MG63 (cell line): ENCODE measurements around the gene TNFSF10. TPM values are rescaled to one million over a fixed set of nuclear protein-coding genes. Genes with fewer than 3 reads are reported as not detected.

Experiments
- DNase-seq: peaks from one replicate; pipeline ENCODE4 v3.0.0-alpha.2; 2020
- H3K27me3 ChIP-seq: fragments of 250-450 bp; sonication (Bioruptor Pico); 2 replicates; pipeline ENCODE4 v1.5.1; 2020; ENCODE audit warnings: mild to moderate bottlenecking, moderate library complexity
- H3K36me3 ChIP-seq: fragments of 250-450 bp; sonication (Bioruptor Pico); 2 replicates; pipeline ENCODE4 v1.5.1; 2020; ENCODE audit warnings: mild to moderate bottlenecking, moderate library complexity
- H3K4me3 ChIP-seq: fragments of 250-450 bp; sonication (Bioruptor Pico); 2 replicates; pipeline ENCODE4 v1.5.1; 2020; ENCODE audit warnings: mild to moderate bottlenecking, moderate library complexity
- H3K9me3 ChIP-seq: fragments of 250-450 bp; sonication (Bioruptor Pico); 2 replicates; pipeline ENCODE4 v1.5.1; 2020; ENCODE audit warnings: mild to moderate bottlenecking, moderate library complexity
- total RNA-seq: library from RNA; depleted of rRNA; stranded (reverse); fragments of >200 nt; shearing (Covaris generic); gene quantifications from 2 replicates; pipeline ENCODE4 v1.2.3, GENCODE V29; 2014; ENCODE audit warnings: low replicate concordance

The TNFSF10 gene
- total RNA-seq, 1 experiment from 2014 or later = not detected

DNA sequence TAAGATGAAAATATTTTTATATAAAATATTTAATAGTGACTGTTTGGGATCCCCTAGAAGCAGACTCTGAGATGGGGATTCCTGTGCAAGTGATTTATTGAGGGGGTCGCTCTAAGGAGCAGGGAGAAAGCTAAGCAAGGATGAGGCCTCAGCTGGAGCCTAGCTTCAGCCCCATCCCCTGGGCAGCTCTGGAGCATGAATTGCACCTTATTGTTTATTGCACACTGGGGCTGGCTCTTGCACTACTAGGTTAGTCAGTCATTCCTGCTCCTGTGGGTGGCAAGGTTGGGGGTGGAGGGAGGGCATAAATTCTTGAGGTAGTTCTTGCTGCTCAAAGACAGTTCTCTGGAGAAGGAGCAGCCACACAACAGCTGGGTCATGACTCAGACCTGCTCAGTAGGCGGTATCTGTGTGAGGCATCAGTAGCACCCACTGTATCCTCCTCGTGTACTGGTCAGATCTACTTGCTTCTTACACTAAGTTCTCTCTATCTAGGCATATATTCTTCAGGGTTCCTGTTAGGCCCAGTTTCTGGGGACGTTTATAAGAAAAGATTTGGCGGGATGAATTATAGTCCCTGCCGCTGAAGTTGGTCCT, 27.2 kb upstream of the TNFSF10 start:
- Histone ChIP-seq H3K27me3 (no peaks in the 10 kb centered on the region), H3K36me3 (no peaks in the 10 kb centered on the region), H3K9me3 (no peaks in the 10 kb centered on the region), H3K4me3 (no peak overlapping the region)
- DNase-seq = peak; percentile 95

DNA sequence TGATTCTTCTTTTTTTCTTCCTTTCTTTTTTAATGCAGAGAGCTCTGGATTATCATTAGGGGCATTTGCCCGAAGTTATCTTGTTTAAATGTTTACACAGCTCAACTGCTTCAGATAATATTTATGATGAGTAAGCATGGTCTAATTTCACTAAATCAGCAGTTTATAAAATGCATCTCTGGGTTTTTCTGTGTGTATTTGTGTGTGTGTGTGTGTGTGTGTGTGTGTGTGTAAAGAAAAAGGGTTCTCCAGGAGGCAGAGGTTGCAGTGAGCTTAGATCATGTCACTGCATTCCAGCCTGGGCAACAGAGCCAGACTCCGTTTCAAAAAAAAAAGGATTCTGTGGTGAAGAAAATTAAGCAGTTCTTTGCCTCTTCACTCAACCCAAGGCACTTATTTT, 25.9 kb upstream of the TNFSF10 start:
- H3K4me3 ChIP-seq = no peak overlapping the region
- H3K27me3 ChIP-seq = no peaks in the 10 kb centered on the region
- no peak for DNase-seq
- H3K9me3 ChIP-seq = no peaks in the 10 kb centered on the region
- no peaks in the 10 kb centered on the region for H3K36me3 ChIP-seq

DNA sequence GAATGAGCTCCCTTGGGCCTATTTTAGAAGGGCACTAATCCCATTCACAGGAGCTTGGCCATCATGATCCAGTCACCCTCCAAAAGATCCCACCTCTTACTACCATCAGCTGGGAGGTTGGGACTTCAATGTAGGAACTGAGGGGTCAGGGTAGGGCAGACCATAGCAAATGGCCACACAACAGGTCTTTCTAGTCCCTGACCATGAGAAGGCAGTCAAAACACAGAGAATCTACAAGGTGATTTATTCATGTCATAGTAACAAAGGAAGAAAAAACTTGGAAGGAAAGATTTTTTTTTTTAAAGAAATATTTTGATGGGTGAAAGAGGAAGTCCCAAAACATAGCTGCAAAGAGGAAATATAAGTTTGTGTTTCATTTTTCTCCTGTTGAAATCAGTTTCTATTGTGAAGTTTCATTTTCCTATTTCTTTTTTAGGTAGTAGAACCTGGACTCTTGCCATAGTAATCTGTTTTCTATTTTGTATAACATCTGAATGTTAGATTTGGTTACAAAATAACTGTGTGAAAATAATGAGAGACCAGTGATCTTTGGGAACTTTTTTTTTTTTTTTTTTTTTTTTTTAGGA, 23.5 kb upstream of the TNFSF10 start:
- H3K27me3 ChIP-seq = no peaks in the 10 kb centered on the region
- no peak overlapping the region for H3K4me3 ChIP-seq
- no peaks in the 10 kb centered on the region for H3K36me3 ChIP-seq
- no peaks in the 10 kb centered on the region for H3K9me3 ChIP-seq
- no peak for DNase-seq

DNA sequence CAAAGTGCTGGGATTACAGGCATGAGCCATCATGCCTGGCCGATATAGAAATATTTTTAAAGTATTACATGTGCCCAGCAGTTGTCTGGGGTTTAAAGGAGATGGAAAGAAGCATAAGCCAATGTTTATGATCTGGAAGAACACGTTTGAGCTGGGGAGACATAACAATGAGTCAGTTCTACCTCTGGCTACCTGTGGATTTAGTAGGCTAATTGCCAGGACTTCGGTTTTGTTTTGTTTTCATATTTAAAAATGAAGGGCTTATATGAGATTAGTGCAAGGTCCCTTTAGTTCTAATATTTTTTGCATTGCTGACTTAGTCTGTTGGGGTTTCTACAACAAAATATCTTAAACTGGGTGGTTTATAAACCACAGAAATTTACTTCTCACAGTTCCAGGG, 22.9 kb upstream of the TNFSF10 start:
- Histone ChIP-seq H3K4me3 (no peak overlapping the region), H3K9me3 (no peaks in the 10 kb centered on the region), H3K27me3 (no peaks in the 10 kb centered on the region), H3K36me3 (no peaks in the 10 kb centered on the region)
- DNase-seq = no peak

DNA sequence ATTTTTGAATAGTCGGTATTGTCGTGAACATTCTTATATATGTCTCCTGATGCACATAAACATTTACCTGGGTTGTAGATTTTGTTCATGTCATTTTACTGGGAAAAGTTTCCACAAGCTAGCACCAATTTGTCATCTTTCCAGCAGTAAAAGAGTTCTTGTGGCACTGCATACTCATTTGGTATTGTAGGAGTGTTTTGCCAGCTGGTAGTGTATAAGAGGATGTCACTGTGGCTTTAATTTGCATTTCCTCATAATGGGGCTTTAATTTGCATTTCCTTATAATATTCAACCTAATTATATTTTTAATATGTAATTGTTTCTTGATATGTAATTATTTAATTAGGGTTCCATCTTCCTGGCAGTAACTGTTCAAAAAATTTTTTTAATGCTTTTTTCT, 21.2 kb upstream of the TNFSF10 start:
- no peak for DNase-seq
- Histone ChIP-seq H3K36me3 (no peaks in the 10 kb centered on the region), H3K4me3 (no peak overlapping the region), H3K9me3 (no peaks in the 10 kb centered on the region; the same call in 1 of the 2 replicates), H3K27me3 (no peaks in the 10 kb centered on the region)

DNA sequence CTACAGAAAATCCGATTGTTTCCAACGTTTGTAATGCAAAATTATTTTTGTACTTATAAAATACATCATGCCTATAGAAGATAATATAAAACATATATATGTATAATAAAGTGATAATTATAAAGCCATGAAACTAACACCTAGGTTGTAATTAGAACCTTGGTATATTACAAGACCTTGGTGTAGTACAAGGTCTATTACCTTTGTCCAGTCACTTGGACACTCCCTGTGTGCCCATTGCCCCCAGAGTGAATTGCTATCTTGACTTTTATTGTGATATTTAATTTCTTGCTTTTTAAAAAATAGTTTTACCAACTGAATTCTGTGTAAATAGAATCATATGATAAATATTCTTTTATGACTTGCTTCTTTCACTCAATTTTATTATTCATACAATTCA, 20.7 kb upstream of the TNFSF10 start:
- DNase-seq = no peak
- Histone ChIP-seq H3K4me3 (no peak overlapping the region), H3K36me3 (no peaks in the 10 kb centered on the region), H3K27me3 (no peaks in the 10 kb centered on the region), H3K9me3 (peaks cover 4% of the 10 kb centered on the region)

DNA sequence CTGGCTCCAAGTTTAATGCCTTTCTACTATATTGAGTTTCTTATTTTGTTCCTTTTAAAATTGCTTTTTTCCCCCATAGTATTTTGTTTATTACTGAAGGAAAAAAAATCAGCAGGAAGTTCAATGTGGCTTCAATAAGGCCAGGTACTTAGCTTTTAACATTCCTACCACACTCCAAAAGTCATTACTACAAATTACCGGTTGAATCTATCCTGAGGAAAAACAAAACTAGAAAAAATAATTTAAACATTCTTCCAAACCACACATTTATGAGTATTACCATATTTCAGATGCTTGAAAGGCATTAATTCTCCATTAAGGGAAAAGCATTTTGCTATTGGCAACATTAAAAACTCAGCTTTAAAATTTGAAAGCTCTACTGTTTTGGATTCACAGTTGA, 20.2 kb upstream of the TNFSF10 start:
- Histone ChIP-seq H3K4me3 (no peak overlapping the region), H3K27me3 (no peaks in the 10 kb centered on the region), H3K9me3 (peaks cover 7% of the 10 kb centered on the region), H3K36me3 (no peaks in the 10 kb centered on the region)
- no peak for DNase-seq

DNA sequence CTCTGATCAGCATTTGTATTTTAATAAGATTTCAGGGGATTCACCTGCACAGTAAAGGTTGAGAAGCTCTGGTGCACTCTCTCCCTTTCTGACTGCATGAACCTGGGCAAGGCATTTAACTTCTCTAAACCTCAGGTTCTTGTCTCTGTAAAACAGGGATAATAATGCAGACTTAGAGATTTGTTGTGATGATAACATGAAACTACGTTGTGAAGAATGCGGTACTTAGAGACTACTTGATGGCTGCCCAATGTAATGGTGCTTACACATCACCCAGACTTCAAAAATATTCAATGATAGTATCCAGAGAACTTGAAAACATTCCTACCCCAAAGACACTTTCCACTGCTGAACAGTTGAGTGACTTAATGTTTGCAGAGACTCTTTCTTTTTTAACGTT, 19.8 kb upstream of the TNFSF10 start:
- H3K27me3 ChIP-seq = no peaks in the 10 kb centered on the region
- no peak overlapping the region for H3K4me3 ChIP-seq
- H3K36me3 ChIP-seq = no peaks in the 10 kb centered on the region
- peaks cover 8% of the 10 kb centered on the region for H3K9me3 ChIP-seq
- DNase-seq = no peak

DNA sequence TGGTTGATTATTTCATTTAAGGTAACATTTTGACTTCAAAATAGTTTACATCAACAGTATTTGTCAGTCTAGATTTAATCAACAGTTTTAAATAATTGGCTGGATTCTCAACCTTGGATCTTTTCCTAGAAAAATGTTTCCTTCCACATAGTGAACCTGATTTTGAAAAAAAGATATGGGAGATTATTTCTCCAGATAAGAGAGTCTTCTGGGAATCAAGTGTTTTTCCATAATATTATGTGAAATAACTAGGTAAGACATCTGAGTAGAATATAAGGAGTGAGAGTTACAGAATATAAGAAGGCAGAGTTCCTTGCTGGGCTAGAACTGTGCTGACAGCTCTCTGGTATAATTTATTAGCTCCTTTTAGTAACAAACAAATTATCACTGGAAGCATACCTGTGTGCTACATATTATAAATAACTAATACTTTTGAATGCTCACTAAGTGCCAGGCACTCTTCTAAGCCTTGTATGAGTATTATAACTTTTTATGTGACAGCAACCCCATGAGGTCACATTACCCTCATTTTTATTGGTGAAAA, 18.8 kb upstream of the TNFSF10 start:
- H3K27me3 ChIP-seq = no peaks in the 10 kb centered on the region

DNA sequence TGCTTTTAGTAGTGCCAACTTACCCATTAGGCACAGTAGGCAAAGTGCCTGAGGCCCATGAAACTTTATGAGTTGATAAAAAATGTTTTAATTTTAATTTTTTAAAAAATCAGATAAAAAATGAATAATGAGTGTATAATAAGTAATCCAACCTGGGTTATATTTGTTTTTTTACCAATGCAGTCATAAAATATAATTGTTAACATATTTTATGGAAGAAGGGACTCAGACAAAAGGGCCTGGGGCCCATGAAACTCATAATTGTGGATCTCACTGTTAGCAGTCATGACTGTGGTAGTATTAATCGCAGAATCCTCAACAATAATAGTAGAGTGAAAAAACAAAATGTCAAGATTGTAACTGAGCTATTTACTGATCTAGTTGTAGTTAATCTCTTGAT, 16.8 kb upstream of the TNFSF10 start:
- no peaks in the 10 kb centered on the region for H3K27me3 ChIP-seq
- DNase-seq = no peak
- H3K4me3 ChIP-seq = no peak overlapping the region
- H3K36me3 ChIP-seq = no peaks in the 10 kb centered on the region
- peaks cover 8% of the 10 kb centered on the region for H3K9me3 ChIP-seq

More for the DNA sequence above, 18.8 kb upstream of the TNFSF10 start:
- DNase-seq = no peak
- Histone ChIP-seq H3K36me3 (no peaks in the 10 kb centered on the region), H3K4me3 (no peak overlapping the region), H3K9me3 (peaks cover 8% of the 10 kb centered on the region)

DNA sequence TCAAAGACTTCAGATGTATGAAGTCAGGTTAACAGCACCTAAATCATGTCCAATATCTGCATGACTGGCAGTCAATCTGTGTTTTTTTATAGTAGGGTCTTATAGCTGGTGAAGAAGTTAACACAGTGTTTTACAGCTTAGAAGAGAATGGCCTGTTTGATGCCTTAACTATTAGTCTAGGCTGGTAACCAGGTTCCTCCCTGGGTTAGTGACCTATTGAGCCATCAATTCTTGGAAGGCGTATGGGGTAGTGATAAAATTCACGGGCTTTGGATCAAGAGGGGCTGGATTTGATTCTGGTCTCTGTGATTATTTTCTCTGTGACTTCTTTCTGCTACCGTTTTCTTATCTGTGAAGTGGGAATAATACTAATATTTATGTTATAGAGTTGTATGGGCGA, 16.0 kb upstream of the TNFSF10 start:
- Histone ChIP-seq H3K4me3 (no peak overlapping the region), H3K36me3 (no peaks in the 10 kb centered on the region), H3K27me3 (no peaks in the 10 kb centered on the region), H3K9me3 (peaks cover 8% of the 10 kb centered on the region)
- DNase-seq = no peak

DNA sequence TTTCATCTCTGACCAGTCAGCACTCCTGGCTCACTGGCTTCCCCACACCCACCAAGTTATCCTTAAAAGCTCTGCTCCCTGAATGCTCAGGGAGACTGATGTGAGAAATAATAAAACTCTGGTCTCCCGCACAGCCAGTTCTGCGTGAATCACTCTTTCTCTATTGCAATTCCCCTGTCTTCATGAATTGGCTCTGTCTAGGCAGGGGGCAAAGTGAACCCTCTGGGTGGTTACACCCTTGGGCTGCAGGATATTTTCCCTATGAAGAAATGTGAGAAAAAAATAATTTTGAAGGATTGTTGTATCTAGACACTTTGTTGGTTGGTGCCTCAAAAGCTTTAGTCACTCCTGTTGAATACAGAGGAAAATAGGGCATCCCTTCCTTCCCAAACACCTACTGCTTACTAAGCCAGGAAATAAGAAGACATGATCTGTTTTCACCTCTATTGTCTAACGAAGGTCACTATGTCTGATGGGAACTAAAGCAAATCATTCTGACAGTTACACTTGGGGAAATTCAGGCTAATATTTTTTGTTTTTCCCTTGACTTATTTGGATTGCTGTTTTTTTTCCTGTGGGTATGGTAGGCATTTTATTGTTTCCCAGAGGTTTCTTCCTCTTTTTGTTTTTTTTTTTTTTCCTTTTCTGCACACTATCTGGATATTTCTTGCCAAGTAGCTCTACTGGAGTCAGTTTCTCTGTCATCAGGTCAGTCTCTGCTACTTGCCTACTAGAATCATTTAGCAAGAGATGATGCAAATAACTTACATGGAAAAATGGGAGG, 15.3 kb upstream of the TNFSF10 start:
- H3K9me3 ChIP-seq = peaks cover 8% of the 10 kb centered on the region
- no peaks in the 10 kb centered on the region for H3K27me3 ChIP-seq
- no peak for DNase-seq
- no peak overlapping the region for H3K4me3 ChIP-seq
- H3K36me3 ChIP-seq = no peaks in the 10 kb centered on the region

DNA sequence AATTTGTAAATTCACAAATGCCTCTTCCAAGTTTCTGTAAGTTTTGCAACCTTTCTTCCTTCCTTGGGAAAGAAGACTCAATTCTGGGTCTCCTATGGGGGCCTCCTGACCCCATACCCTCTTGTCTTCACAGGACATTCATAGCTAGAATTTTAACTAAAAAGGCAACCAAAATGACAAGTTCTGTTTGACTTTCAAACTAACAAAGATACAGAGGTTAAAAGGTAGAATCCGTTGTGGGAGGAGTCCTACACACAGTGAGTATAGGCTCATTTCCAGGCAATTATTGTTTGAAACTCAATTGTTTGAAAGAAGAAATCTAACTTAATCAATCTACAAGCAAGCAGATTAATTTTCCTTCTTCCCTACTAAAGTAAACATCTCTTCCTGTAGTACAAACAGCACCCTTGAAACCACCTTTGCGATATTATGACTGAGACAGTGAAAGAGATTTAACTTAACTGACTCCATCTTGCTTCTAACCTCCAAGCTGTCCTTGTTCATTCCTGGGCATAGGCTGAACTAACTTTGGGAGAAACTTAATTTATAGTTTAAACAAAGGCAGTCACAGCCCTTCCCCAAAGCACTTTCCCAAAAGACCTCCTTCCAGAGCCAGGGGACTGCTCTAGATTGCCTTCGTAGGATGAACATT, 14.4 kb upstream of the TNFSF10 start:
- DNase-seq = no peak
- Histone ChIP-seq H3K9me3 (peaks cover 8% of the 10 kb centered on the region), H3K4me3 (no peak overlapping the region), H3K27me3 (no peaks in the 10 kb centered on the region), H3K36me3 (no peaks in the 10 kb centered on the region)

DNA sequence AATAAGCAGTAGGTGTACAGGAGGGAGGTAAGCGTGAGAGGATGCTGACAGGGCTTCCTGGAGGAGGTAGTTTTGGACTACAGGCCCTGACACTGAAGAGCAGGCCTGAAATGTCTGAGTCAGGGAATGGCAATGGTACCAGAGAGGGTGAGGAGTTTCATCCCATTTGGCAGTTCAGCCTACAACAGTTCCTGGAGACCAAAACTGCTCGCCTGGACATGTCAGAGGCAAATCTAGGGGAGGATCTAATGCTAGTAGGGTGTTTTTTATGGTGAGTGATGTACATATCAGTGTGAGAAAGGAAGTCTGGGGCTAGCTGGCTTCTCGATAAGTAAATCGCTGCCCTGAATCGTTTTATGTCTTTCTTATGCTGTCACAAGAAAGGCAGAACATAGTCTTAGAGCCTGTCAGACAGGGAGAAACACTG, 13.8 kb upstream of the TNFSF10 start:
- no peak overlapping the region for H3K4me3 ChIP-seq
- DNase-seq = no peak
- peaks cover 8% of the 10 kb centered on the region for H3K9me3 ChIP-seq
- H3K36me3 ChIP-seq = no peaks in the 10 kb centered on the region
- no peaks in the 10 kb centered on the region for H3K27me3 ChIP-seq

DNA sequence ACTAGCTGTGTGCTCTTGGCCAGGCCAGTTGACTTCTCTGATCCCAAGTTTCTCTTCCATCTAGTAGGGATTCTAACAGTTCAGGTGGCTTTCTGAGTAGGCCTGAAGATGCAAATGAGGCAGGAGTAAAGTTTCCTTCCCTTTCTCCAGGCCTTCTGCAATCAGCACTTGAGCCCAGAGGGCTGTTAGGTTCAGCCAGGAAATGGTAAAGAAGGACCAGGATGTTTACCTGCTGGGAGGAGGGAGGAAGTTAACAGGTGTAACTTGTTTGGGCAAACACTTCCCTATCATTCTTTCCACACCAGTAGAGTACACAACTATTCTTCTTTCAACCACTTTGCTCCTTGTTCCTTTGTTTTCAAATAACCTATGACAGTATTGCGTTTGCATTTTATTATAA, 13.3 kb upstream of the TNFSF10 start:
- no peak for DNase-seq
- peaks cover 8% of the 10 kb centered on the region for H3K9me3 ChIP-seq
- H3K4me3 ChIP-seq = no peak overlapping the region
- H3K27me3 ChIP-seq = no peaks in the 10 kb centered on the region
- H3K36me3 ChIP-seq = no peaks in the 10 kb centered on the region

DNA sequence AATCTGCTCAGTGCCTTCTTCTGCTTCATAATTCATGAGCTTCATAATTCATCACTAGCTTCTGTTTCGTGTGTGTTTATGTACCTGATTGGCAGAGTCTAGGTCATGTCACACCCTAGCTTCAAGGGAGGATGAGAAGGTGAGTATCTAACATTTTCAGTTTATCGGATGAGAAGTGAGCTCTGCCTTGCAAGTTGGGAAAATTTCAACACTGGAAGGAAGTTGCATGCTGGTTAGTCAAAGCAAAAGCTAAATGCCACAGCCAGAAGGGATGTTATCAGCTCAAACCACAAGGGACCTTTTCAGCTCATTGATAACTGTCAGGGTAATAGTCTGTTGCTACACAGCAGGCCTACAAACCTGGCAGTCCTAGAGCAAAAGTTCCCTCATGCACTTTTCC, 7.3 kb upstream of the TNFSF10 start:
- no peaks in the 10 kb centered on the region for H3K9me3 ChIP-seq
- H3K4me3 ChIP-seq = no peak overlapping the region
- H3K36me3 ChIP-seq = no peaks in the 10 kb centered on the region
- no peak for DNase-seq
- no peaks in the 10 kb centered on the region for H3K27me3 ChIP-seq

DNA sequence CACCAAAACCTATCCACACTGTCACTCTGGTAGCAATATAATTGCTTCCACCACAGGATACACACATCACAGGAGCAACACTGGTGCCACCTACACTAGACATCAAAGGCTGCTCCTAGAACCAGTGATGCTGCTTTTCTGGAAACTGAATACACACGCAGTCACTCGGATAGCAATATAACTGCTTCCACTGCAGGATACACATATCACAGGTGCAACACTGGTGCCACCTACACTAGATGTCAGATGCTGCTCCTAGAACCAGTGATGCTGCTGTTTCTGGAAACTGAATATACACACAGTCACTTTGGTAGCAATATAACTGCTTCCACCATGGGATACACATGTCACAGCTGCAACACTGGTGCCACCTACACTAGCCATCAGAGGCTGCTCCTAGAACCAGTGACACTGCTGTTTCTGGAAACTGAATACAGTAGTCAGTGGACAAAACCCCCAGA, 6.9 kb upstream of the TNFSF10 start:
- no peak for DNase-seq
- H3K4me3 ChIP-seq = no peak overlapping the region
- no peaks in the 10 kb centered on the region for H3K36me3 ChIP-seq
- no peaks in the 10 kb centered on the region for H3K9me3 ChIP-seq
- H3K27me3 ChIP-seq = no peaks in the 10 kb centered on the region
